Fibroblast of skin of back (primary cell): Measurements from ENCODE around the gene TMEM266.
A peak's percentile ranks its signal among the peaks of the same experiment; 100 is the strongest.

Experiments
- DNase-seq: peaks from one replicate; pipeline ENCODE4 v3.0.0-alpha.2; 2013

TMEM266 gene

DNA sequence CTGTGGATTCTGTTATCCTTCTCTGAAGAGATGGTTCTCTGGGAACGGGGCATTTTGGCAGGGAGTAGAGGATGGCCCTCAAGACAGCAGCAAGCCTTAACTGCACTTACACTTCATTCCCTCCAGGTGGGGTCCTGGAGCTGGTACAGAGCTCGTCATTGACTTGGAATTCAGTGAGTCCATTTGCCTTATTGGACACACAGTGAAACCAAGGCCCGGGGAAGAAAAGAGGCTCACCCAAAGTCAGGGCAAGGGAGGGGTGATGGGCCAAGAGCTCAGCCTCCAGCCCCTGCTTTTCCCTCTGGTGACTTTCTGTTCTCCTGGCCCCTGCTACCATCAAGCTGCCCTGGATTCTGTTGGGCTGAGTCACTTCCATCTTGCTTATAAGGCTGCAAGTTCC, 125.9 kb downstream of the TMEM266 start:
- peak; percentile 80 for DNase-seq

DNA sequence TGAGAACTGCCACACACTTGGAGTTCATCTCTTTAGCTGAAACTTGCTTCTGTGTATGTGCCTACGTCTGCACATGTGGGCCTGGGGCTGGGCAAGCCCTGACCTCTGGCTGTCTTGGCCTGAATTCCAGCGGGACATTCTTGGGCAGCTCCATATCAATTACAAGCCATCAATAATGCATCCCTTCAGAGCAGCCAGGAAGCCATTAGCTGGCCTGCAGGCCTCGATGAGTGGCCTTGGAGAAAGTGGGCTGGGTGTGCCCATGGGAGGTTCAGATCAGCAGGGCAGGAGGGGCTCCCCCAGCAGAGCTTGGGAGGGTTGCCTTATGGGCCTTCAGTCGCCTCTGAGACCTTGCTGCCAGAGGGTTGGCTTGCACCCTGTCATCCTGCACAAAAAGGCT, 127.4 kb downstream of the TMEM266 start:
- no peak for DNase-seq

DNA sequence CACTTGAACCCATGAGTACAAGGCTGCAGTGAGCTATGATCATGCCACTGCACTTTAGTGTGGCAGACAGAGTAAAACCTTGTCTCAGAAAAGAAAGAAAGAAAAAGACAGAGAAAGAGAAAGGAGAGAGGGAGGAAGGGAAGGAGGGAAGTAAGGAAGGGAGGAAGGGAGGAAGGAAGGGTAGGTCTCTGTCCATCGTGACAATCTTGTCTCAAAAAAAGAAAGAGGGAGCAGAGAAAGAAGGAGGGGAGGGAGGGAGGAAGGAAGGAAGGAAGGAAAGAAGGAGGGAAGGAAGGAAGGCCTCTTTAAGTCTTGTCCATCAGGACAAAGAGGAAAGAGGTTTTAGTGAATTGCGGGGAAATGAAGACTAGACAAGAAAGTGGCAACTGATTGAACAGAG, 129.3 kb downstream of the TMEM266 start:
- DNase-seq = no peak

DNA sequence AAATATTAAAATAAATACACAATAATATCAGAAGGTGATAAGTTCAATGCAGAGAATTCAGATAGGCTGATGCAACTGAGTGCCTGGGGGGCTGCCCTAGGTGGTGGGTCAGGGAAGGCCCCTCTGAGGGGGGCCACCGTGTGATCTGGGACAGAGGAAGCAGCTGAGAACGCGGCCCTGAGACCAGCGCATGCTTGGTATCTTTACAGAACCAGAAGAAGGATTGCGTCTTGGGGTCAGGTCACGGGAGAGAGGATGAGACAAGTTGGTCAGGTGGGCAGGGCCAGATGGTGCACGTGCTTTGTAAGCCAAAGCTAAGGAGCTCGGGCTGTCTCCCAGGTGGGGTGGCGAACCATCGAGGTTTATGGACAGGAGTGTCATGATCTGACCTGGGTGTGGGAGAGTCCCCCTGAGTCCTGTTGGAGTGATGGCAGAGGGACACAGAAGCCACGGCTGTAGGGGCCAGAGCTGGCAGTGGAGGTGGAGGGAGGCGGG, 130.3 kb downstream of the TMEM266 start:
- no peak for DNase-seq

DNA sequence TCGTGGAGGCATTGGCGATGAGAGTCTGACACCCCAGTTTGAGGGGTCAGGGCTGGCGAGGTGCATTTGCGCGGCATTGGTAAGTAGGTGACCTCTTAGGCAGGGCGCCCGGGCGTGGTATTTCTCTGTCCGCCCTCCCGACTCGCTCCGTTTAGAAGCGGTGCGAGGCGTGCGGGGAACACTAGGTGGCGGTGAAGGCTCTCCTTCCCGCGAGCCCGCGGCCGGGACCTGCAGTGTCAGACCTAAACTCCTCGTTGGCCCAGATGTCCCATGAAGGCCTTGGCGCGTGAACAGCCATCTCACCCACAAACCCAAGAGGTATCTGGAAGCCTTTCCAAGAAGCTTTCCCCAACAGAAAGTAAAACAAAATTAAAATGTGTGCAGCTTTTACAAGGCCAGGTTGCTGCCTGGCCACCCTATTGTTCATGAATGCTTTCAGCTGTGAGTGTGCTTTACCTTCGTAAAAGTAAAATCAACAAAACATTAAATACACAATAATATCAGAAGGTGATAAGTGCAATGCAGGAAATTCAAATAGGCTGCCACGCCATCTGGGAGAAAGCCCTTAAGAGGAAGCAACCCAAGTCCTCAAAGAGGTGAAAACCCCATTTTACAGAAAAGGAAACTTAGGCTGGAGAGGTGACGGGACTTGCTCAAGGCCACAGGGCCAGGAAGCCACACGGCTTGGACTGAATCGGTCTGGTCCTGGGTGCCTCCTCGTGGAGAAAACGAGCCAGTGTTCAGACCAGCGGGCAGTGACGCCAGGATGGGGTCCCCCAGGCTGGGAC, 131.2 kb downstream of the TMEM266 start:
- DNase-seq = peak; percentile 65

DNA sequence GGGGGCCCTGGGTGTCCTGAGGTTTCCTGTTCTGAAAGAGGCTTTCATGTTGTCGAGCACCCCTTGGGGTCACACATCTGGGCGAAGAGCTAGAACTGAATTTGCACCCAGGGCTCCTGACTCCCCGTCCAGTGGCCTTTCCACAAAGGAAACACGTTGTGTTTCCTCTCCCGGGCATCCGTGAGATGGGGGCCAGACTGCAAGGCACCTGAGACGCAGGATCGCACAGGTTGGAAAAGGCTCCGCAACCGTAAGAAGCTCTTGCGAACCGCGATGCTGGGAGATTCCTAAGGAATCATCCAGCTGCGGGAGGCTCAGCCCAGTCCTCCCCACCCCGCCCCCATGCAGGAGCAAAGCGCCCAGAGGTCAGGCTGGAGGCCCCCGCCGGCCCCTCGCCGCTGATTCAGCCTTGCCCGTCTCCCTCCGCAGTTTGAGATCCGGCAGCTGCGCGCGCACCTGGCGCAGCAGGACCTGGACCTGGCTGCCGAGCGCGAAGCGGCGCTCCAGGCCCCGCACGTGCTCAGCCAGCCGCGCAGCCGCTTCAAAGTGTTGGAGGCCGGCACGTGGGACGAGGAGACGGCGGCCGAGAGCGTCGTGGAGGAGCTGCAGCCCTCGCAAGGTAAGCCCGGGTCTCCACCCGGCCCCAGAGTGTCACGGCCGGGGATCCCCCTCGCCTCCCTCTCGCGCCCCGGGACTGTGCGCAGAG, 131.9 kb downstream of the TMEM266 start:
- no peak for DNase-seq

DNA sequence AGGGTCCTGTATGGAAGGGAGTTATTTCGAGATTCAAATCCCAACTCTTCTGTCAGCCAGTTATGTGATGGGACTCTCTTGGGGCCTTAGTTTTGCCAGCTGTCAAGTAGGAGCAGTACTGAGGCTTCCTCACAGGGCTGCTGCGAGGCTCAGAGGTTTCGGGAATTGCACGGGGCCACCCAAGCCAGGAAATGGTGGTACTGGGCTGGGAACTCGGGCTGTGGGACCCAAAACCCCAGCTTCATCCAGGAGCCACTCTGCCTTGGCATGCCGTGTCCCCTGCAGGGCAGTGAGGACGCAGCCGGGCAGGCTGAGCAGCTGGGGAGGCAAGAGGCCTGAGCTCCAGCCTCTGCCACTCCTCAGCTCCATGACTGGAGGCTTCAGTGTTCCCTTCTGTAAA, 132.9 kb downstream of the TMEM266 start:
- DNase-seq = no peak

DNA sequence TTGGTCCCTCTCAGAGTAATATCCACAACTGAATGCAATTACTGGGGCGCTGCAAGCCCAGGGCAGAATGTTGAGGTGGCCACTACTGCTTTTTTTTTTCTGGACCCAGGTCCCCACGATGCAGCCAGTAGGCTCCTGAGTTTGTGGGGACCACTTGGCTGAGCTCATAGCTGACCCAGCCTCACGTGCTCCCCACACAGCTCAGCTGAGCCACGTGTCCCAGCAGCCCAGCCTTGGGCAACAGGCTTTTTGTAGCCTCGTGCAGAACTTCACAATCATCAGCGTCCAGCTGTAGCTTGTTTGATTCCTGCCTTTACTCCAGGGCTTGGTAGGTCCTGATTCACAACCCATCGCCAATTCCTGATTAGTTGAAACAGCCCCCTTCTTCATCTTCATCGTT, 134.1 kb downstream of the TMEM266 start:
- no peak for DNase-seq

DNA sequence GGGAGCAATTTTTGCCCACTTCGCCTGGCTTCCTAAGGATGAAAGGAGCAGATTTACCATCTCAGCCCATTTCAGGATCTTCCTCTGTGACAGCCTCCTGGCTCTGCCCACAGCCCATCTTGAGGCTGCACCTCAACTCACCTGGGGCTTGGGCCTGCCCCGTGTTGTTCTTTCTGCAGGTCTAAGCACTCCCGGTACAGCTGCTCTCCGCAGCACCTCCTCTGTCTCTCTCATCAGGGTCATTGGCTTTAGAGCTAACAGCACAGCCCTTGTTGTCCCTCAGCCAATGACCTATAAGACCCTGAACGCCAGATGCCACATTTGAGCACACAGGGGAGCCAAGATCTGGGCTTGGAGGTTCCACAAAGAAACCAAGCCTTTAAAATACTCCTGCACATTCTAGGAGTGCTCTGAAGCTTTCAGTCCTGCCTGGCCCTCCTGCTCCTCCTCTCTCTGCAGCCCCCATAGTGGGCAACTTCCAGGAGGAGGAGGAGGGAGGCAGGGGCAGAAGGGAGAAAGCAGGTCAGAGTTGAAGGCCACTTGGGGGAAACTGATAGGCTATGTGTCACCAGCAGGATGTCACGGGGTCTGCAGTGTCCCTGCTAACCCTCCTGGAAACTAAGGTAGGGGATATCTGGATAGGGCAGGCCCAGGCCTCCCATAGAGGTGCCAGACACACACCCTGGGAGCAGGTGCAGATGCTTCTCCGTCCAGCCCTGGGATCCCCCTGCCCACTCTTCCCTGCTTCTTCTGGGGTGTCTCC, 135.9 kb downstream of the TMEM266 start:
- DNase-seq = no peak

DNA sequence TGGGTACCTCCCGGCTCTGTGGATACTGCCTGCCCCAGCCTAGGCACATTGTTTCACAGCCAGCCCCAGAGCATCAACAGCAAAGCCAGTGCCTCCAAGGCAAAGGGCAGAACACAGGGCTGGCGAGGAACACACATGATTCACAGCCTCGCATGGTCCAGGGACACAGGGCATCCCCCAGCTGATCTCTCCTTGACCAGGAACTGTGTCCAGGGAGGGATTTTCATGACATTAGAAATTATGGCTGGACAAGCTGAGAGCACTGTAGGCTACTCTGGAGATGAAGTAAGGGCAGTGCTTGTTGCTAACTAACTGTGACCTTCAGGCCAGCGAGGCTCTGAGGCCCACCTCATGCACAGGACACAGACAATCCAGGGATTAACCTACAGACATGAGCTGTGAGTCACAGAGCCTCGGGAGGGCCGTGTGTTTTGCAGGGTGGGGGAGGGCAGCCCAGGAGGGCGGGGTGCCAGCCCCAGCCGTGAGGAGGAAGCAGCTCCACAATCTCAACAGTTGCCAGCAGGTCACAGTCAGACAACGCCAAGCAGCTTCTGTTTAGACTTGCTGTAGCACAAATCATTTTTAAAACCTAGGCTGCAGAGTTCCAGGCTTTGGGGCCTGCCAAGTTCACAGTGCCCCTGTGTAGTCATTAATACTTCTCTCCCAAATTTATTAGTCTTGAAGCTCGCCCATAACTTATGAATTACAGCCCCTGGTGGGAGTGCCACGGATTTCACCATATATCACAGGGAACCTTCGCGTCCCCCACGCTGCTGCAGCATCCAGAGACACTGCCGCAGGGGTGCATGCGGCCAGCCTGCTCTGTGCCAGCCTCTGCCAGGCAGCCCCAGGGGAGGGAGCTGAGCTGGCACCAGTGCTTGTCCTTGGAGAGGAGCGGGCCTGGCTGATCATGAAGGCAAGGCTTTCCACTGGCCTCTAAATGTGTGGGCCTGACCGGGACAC, 136.8 kb downstream of the TMEM266 start:
- peak; percentile 81 for DNase-seq

DNA sequence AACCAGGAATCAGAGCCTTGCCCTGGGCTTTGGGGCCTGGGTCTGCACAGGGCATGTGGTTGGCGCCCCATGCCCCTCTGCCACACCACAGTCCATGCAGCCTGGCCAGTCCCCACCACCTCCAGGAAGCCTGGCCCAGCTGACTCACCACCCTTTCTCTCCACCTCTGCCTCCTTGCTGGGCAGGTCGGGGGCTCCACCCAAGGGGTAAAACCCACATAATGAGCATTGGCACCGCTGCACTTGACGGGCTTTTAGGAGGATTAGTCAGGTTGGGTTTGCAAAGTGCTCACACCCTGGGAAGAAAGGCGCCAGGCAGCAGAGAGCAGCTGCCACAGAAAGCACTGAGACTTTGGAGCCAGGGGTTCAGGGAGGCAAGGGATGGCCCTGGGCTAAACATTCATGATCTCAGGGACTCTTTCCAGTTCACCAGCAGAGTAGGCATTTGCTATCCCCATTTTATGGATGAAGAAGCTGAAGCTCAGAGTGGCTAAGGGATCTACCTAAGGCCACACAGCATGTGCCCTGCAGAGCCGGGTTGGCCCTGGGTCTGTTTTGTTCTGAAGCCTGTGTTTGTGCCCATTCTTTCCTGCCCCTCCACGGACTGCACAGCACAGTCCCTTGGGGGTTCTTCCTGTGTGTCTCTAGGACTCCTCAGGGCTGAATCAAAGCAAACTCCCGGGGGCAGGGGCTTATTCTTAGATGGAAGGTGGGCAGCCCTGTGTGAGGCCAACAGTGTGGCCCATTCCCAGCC, 138.1 kb downstream of the TMEM266 start:
- DNase-seq = no peak

DNA sequence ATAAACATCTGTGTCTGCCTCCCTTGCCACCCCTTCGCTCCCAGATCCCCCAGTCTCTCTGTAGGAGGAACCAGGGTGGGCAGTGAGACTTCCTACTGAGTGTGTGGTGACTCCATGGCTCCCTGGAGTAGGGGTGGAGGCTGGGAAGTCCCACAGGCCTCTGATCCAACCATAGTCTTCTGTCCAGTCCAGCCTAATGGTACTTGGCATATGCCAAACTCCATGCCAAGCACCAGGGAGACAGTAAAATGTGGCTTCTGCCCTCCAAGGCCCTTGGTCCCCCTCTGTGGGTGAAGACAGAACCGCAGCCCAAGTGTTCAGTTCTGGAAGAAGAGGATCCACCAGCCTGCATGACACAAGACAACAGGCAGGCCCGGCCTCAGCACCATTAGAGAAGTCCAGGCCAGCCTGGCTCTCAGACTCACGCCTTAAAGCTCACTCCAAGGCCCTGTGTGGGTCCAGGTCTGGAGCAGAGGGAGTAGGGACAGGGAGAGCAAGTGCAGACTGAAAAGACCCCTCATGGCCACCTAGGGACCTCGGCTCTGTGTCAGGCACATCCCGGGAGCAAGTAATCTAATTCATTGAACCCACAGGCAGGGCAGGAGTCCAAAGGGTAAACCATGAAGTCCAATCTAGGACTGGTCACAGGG, 138.8 kb downstream of the TMEM266 start:
- DNase-seq = no peak

DNA sequence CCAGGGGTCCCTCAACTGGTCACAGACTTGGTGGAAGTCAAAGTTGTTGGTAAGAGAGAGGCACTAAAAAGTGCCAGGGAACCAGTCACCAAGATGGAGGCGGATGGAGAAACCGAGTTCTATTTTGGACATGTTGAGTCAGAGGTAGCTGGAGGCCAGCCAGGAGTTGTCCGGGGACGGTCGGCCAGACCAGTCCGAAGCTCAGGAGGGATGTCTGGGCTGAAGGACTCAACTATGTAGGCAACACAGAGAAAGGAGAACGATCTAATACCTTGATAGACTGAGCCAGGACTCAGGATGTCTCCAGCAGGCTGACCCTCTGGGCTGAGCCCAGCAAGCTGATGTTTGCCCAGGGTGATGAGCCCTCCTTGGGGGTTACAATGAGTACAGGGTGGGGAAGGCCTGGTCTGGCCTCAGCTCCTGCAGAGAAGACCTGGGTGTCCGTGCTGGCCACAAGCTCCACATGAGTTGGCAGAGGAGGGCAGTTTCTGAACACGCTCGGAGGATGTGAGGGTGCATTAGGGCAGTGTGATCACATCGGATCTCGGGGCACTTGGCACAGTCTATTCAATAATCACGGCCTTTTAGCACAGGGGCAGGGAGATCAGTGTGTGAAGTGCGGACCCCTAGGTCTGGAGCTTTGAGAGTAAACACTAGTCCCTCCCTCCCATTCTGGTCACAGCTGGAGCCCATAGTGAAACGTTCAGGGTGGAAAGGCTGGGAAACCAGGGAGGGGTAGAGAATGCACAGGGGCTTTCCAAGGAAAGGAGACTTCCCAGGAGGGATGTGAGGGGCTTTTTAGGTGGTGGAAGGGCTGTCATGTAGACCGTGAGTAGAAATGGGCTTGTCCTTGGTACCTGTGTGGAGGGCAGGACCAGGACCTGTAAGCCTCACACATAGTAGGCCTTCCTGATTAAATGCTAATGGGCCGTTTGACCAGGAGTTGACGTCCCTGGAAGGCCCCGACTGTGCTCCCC, 139.6 kb downstream of the TMEM266 start:
- peak; percentile 31 for DNase-seq

DNA sequence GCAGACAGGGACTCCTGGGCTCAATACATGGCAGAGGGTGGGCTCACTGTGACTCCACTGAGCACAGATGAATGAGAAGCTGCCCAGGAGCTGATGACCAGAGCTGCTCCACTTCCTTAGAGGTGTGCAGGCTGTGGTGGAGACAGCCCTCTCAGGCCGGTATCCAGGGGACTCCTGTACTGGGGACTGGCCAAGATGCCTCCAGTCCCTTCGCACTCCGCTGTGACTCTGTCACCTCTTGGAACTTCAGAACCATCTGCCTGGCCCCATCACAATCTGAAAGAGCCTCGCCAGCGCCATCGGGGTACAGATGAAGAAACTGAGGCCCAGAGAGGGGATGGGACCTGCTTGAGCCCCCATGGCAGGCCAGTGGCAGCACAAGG, 140.3 kb downstream of the TMEM266 start:
- no peak for DNase-seq

DNA sequence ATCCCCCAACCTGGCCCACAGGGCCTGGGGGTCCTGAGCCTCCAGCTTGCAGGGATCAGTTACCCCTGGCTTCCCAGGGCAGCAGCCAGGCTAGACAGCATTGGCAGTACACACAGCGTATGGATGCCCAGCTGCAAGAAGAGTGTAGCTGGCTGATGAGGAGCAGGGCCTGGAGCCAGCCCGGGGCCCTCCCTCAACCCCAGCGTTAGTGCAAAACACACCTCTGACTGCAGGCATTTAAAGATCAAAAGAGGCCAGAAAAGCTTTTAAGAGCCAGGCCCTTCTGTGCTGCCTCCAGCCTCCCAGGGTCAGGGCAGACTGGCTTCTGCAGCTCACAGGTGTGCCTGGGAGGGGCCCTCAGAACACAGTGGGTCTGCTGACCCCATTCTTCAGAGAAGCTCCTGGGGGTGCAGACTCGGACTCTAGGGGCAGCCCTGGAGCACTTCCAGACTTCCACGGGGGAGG, 140.9 kb downstream of the TMEM266 start:
- DNase-seq = no peak

DNA sequence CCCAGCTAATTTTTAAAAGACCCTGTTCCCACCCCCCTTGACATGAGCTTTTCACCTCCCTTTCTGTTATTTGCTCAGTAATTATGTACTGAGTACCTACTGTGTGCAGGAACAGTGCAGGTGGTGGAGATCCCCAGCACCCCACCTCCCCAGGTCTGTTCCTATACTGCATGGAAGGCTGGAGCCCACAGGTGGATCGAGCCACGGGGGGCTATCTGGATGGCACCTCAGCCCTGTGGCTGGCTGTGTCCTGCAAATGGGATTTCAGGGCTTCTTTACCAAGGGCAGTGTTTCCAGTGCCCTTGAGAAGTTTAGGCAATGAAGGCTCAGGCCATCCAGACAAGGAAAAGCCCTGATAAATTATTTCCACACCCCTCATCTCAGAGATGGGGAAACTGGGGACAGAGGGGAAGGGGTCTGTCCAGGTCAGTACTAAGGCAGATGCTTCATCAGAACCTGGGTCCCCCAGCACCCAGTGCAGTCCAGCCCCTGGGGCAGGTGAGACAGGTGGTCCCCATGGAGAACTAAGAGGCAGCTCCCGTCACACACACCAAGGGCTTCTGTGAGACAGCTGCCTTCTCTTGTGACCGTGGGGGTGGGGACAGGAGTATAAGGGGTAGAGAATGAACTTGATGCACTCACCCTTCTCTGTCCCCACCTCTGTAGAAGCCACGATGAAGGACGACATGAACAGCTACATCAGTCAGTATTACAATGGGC, 141.9 kb downstream of the TMEM266 start:
- no peak for DNase-seq

DNA sequence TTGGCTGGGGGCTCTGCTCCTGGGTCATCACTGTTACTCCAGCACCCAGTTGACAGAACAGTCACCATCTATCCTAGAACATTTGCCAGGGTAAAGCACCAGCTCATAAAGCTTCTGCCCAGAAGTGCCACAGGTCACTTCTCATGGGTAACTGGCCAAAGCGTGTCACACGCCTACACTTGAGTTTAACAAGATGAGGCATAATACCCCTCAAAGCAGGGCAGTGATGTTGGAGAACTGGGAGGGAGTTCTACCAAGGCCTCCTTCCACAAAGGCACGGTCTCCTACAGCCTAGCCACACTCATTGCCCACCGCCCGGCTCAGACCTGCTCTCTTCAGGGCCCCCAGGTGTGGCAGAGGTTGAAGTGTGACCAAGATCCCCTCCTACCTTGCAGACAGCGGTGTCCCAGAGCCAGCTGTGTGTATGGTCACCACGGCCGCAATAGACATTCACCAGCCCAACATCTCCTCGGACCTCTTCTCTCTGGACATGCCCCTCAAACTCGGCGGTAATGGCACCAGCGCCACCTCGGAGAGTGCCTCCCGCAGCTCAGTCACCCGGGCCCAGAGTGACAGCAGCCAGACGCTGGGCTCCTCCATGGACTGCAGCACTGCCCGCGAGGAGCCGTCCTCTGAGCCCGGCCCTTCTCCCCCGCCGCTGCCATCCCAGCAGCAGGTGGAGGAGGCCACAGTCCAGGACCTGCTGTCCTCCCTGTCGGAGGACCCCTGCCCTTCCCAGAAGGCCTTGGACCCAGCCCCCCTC, 143.7 kb downstream of the TMEM266 start:
- DNase-seq = no peak
